CD4-positive, alpha-beta T cell treated with Interleukin-6 at 100 ng/mL for 8 hours (primary cell): ENCODE measurements around the gene FCAMR.

ENCODE experiments used
- DNase-seq: peaks from one replicate; pipeline ENCODE4 v3.0.0-alpha.2; 2020; ENCODE audit warnings: mixed read lengths, low spot score

FCAMR gene

GRCh38 chr1:206998816-206999215 lies 28.6 kb upstream of the FCAMR start:
- DNase-seq, result no peak

GRCh38 chr1:206992790-206993189 lies 22.5 kb upstream of the FCAMR start:
- DNase-seq, result no peak

- no peak for DNase-seq
These were observed 17.6 kb upstream of the FCAMR start for GRCh38 chr1:206987873-206988272.

- DNase-seq, result no peak
These were observed 16.6 kb upstream of the FCAMR start for GRCh38 chr1:206986885-206987284.

GRCh38 chr1:206986402-206986801 lies 16.1 kb upstream of the FCAMR start:
- DNase-seq, result no peak

GRCh38 chr1:206985162-206985749 lies 15.0 kb upstream of the FCAMR start:
- DNase-seq, result no peak

- DNase-seq, result peak; percentile 52
These were observed 12.0 kb upstream of the FCAMR start for GRCh38 chr1:206982216-206982615.

GRCh38 chr1:206979379-206980043 lies 9.3 kb upstream of the FCAMR start:
- DNase-seq, result no peak

GRCh38 chr1:206978259-206978658 lies 8.0 kb upstream of the FCAMR start:
- no peak for DNase-seq

GRCh38 chr1:206975306-206975705 lies 5.0 kb upstream of the FCAMR start:
- DNase-seq, result no peak

- DNase-seq, result no peak
These were observed 3.9 kb upstream of the FCAMR start for GRCh38 chr1:206974140-206974539.

- DNase-seq, result no peak
These were observed 2.5 kb upstream of the FCAMR start for GRCh38 chr1:206972728-206973127.

GRCh38 chr1:206971029-206971655 lies 882 bp upstream of the FCAMR start:
- no peak for DNase-seq

- DNase-seq, result no peak
These were observed 1.2 kb downstream of the FCAMR start for GRCh38 chr1:206969090-206969489.

- DNase-seq, result peak; percentile 11
These were observed 3.0 kb downstream of the FCAMR start for GRCh38 chr1:206967096-206967849.

GRCh38 chr1:206965781-206966180 lies 4.5 kb downstream of the FCAMR start:
- no peak for DNase-seq

- no peak for DNase-seq
These were observed 6.5 kb downstream of the FCAMR start for GRCh38 chr1:206963740-206964139.

- no peak for DNase-seq
These were observed 7.0 kb downstream of the FCAMR start for GRCh38 chr1:206963119-206963712.

- no peak for DNase-seq
These were observed 8.0 kb downstream of the FCAMR start for GRCh38 chr1:206962272-206962671.

- no peak for DNase-seq
These were observed 8.6 kb downstream of the FCAMR start for GRCh38 chr1:206961668-206962067.

GRCh38 chr1:206960676-206961386 lies 9.4 kb downstream of the FCAMR start:
- DNase-seq, result no peak

- DNase-seq, result no peak
These were observed 12.1 kb downstream of the FCAMR start for GRCh38 chr1:206958144-206958543.
